Stimulated activated naive CD4-positive, alpha-beta T cell treated with Interleukin-2 at 50 U/mL for 16 hours (primary cell): Measurements from ENCODE around the gene ZNF783.
A peak's percentile ranks its signal among the peaks of the same experiment; 100 is the strongest.
"Not testable (repeated sequence)": the region's sequence is repeated elsewhere in the genome, so short reads cannot be mapped to it uniquely, and the experiment has no call there.

Experiments used
- DNase-seq: peaks from one replicate; lab custom pipeline; 2025; lab: John Stamatoyannopoulos, UW

ZNF783 gene

GRCh38 chr7:149261829-149262617 lies at the start of gene ZNF783:
Gene ZNF783, plus strand, starts transcription at chr7:149262196. Its CDS starts 138 bp downstream, at chr7:149262334.
- DNase-seq, result peak; percentile 83

- DNase-seq, result no peak
Observed at GRCh38 chr7:149214020-149214720, 47.8 kb upstream of the ZNF783 start.

GRCh38 chr7:149216402-149216801 lies 45.6 kb upstream of the ZNF783 start:
- no peak for DNase-seq

GRCh38 chr7:149217570-149217969 lies 44.4 kb upstream of the ZNF783 start:
- no peak for DNase-seq

GRCh38 chr7:149218469-149219420 lies 43.3 kb upstream of the ZNF783 start:
- DNase-seq, result no peak

- no peak for DNase-seq
Observed at GRCh38 chr7:149220534-149220933, 41.5 kb upstream of the ZNF783 start.

- DNase-seq, result no peak
Observed at GRCh38 chr7:149223176-149223575, 38.8 kb upstream of the ZNF783 start.

- no peak for DNase-seq
Observed at GRCh38 chr7:149223761-149224160, 38.2 kb upstream of the ZNF783 start.

DNA sequence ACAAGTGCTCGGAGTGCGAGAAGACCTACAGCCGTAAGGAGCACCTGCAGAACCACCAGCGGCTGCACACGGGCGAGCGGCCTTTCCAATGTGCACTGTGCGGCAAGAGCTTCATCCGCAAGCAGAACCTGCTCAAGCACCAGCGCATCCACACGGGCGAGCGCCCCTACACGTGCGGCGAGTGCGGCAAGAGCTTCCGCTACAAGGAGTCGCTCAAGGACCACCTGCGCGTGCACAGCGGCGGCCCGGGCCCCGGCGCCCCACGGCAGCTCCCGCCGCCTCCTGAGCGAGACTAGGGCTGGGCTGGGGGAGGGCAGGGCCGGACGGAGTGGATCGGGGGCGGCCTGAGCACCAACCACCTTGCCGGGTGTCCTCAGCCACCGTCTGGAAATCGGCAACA lies 37.6 kb upstream of the ZNF783 start:
- DNase-seq, result no peak

DNA sequence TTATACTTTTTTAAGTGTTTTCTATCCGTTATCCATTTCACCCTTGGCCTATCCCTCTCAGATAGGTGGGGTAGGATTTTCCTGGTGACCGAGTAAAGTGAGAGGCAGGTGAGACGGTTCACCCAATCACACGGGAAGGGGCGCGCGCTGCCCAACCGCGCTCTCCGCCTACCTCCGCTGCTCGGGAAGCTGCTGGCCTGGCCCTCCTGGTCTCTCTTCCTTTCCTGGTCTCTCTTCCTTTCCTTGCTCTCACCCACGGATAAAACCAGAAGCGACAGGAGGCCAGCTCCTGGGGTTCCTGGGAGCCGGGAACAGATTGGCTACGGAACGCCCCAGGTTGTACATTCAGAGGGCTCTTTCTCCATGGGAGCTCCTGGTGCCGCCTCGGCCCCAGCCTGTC lies 36.9 kb upstream of the ZNF783 start:
- no peak for DNase-seq

DNA sequence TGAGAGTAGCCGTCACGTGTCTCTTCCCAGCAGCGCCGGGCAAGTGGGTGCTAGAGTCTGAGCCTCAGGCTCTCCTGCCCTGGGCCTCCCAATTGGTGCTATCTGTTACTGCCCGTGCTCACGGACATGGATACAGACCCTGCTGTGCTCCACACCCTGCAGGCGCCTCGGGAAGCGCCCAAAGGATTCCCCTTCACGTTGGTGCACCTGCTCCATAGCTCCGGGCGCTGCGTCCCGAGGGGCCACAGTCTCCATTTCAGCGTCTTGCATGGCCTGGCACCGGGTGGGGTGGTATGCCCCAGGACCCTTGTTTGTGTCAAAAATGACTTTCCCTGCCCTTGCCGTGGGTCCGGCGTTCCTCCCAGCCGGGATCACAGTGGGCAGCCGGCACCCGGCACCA lies 36.3 kb upstream of the ZNF783 start:
- DNase-seq, result no peak

- DNase-seq, result not testable (repeated sequence)
Observed at GRCh38 chr7:149226366-149226765, 35.6 kb upstream of the ZNF783 start.

DNA sequence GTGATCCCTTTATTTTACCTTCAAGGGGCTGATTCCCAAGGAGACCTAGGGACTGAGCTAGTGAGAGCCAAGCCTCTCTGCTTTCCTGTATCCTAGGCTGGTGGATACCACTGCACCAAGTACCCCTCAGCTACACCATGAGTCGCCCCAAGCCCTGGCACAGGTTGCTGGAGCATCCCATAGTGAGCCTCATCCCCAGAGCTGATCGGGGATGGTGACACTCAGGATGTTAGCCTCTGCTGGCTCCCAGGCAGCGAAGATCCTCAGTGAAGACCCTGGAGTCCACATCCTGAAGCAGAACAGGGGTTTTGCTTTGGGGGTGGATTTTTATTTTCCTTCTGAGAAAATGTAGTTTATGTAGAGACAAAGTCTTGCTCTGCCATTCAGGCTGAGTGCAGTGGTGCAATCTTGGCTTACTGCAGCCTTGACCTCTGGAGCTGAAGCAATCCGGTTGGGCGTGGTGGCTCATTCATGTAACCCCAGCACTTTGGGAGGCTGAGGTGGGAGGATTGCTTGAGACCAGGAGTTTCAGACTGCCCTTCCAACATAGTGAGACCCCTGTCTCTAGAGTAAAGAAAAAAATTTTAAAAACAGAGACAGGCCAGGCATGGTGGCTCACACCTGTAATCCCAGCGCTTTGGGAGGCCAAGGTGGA lies 35.0 kb upstream of the ZNF783 start:
- no peak for DNase-seq

DNA sequence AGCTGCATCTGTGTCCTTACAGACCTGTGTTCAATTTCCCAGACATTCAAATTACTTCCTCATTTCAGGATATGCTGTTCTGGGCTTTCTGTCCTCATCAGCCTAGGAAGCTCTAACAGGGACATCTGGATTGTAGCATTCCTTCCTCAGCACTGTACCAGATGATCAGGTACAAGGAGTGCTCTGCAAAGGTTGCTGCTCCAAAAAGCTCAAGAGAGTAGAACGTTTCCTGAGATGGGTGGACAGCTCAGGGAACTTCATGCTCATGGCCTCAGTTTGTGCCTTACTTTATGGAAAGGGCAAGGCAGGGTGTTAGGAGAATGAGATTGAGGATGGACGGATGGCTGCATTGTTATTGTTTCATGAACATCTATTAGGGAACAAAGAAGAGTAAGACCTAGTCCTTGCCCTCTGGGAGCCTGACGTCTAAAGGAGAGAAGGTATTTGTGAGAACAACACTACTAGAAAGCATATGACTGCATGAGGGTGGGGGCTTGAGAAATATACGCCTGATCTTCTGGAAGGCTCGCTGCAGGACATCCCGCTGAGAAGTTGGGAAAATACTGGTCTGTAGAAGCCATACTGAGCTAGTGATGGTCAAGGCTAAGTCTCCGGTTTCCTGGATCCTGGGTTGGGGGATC lies 33.0 kb upstream of the ZNF783 start:
- no peak for DNase-seq

GRCh38 chr7:149229526-149229925 lies 32.5 kb upstream of the ZNF783 start:
- no peak for DNase-seq

DNA sequence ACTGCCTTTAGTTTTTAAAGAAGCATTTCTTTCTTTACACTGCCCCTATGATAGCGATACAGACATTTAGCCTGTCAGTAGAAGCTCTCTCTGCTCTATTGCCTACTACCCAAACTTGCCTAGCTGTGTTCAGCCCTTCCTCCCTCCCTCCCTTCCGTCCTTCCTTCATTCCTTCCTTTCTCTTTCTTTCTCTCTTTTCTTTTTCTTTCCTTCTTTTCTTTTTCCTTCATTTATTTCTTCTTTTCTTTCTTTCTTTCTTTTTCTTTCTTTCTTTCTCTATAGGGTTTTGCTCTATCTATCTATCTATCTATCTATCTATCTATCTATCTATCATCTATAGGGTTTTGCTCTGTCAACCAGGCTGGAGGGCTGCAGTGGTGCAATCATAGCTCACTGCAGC lies 29.6 kb upstream of the ZNF783 start:
- no peak for DNase-seq

GRCh38 chr7:149233655-149234204 lies 28.3 kb upstream of the ZNF783 start:
- DNase-seq, result not testable (repeated sequence)

GRCh38 chr7:149237502-149237901 lies 24.5 kb upstream of the ZNF783 start:
- no peak for DNase-seq

GRCh38 chr7:149238051-149238450 lies 23.9 kb upstream of the ZNF783 start:
- no peak for DNase-seq

GRCh38 chr7:149239345-149240143 lies 22.5 kb upstream of the ZNF783 start, which contains the start of gene ZNF212:
Gene ZNF212, plus strand, starts transcription at chr7:149239651. Its CDS starts 128 bp downstream, at chr7:149239779.
- peak; percentile 91 for DNase-seq
